ENCODE results near the gene ICAM2.

The ICAM2 gene

DNA sequence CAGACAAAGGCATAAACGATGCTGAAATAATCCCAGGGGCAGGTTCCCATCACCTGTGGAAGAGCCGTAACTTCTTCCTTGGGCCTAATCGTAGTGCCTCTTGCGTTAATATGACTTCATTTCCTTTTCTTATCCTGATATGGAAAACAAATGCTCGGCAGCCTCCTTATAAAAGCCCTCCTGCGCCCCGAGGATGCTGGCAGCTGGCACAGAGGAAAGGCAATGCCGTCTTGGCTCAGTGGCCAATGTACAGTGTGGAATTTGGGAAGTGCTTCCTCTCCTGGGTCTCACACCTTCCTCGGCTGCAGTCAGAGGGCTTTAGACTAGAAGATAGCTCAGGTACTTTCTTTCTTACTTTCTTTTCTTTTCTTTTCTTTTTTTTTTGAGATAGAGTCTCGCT, 51.2 kb downstream of the ICAM2 start:
- no peak for DNase-seq

DNA sequence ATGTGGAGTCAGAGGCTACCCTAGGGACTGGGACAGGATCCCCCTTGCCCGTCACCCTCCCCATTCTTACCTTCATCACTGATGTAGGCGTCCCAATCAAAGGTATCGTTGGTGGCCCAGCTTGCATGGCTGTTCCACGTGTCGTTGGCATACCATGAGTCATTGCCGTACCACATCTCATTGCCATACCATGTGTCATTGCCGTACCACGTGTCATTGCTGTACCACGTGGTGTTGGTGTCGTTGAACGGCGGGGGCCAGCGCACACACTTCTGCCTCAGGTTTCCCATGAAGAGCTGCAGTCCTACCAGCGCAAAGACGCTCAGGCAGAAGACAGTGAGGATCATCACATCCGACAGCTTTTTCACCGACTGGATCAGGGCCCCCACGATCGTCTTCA, 52.5 kb downstream of the ICAM2 start:
- no peak for DNase-seq

DNA sequence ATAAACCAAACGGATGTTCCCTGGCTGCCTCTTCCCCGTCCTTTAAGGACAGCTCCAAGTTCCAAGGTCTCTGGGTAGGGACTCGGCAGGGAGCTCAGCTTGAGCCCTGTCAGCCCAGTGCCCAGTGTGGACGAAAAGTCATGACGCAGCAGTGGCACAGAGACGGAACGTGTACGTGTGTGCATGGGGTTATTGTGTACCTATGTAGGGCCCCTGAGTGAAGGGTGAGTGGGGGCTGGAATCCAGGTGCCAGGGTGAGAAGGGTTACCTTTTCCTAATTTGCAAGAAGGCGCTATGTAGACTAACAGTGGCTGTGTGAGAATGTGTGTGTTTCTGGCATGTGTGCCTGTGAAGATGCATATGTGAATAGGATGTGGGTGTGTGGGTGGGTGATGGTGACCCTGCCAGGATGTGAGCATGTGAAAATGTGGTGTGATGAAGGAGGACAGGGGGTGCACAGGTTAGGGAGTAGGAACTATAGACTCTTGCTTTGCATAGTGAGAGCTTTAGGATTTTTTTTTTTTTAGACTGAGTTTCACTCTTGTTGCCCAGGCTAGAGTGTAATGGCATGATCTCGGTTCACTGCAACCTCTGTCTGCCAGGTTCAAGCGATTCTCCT, 53.7 kb downstream of the ICAM2 start:
- DNase-seq: no peak

DNA sequence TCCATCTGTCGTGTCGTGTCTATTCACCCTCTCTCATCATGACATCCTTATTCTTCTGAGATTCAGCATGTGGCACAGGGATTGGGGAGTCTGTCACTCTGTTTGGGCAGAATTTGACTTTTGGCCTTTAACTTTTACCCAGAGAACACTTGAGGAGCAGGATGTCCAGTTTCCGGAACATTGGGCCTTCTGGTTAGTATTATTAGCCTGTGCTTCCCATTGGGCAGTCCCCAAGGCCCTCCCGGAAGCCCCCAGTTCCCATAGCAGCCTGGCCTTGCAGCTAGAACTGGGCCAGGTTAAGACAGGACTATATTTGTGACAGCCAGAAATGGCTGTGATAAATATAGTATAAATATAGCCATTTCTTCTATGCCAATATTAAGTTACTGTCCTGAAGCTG, 57.3 kb downstream of the ICAM2 start:
- DNase-seq: peak; percentile 12 to 13

DNA sequence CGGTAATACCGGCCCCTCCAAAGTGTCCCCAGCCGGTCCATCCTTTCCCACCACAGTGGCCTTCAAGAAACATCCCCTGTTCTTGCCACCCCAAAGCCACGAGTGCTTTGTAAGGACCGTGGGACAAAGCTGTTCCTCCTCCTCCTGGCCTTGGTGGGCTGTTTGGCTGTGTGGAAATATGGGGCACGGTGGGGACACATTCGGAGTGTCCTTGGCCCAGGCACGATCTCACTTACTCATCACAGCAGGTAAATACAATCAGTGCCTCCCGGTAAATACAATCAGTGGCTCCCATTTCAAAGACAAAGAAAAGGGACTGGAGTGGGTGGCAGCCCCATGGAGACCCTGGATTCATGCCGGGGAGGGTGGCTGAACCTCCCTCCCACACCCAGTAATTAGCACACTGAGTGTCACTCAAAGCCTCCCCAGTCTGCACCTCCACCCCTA, 58.1 kb downstream of the ICAM2 start:
- no peak for DNase-seq

DNA sequence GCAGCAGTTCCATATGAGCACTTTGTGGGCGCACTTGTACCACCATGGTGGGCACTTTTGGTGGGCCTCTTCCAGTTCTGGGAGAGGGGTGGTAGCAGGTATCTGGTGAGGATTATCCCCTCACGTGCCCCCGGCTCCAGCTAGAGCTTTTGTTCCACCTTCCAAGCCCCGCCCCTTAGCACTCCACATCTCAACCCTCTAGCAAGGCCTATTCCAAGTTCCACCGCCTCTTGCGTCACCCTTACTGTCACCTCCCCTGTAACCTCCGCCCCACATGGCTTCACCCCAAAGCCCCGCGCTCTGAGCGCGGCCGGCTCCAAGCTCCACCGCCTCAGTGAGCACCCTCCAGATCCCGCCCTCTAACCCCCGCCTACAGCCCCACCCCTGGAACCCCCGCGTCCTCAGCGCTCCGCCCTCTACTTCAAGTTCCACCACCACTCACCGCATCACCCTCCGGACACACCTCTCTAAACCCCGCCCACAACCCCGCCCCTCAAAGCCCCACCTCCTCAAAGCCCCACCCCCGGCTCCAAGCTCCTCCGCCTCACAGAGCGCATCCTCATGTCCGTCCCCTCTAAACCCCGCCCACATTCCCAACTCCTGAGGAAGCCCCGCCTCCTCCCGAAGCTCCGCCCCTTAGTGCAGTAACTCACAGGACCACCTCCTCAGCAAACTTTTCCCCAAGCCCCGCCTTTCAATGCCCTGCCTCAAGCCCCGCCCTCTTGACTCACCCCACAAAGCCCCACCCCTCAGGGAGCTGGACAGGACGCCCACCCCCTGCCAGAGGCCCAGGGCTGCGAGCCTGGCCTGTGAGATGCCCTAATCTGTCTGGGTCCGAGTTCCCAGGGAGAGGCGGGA, 58.8 kb downstream of the ICAM2 start:
- DNase-seq: no peak

DNA sequence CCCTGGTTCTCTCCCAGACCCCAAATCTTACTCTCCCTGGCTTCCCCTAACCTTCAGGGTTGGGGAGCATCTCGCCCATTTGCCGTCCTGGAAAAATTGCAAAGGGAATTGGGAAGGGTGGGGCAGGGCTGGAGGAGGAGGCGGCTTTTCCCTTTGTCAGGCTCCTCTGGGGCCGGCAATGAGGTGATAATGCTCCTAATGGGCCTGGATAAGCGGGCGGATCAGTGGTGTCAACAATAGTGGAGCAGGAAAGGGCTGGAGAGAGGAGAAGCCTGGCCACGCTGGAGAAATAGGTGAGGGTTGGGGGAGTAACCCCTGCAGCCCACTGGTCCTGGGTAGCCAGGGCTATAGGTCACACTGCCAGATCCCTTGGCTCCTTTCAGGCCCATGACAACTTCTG, 60.0 kb downstream of the ICAM2 start:
- DNase-seq: no peak

DNA sequence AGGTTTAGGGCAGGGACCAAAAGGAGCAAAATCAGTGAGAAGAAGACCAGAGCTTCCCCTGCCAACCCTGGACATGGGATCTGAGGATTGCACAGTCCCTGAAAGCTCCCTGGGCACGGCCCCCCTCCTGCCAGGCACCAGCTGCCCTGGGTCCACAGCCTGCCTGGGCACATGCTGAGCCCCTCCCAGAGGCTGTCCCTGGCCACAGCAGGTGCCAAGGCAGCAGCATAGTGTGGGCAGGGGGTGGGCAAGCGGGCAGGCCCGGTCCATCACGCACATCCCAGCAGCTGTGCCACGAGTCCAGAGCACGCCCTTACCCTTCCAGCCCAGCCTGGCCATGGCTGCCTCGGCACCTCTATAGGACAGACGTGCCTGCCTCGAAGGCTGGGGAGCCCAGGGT, 60.4 kb downstream of the ICAM2 start:
- peak in 1 of 2 experiments; percentile 23 for DNase-seq

DNA sequence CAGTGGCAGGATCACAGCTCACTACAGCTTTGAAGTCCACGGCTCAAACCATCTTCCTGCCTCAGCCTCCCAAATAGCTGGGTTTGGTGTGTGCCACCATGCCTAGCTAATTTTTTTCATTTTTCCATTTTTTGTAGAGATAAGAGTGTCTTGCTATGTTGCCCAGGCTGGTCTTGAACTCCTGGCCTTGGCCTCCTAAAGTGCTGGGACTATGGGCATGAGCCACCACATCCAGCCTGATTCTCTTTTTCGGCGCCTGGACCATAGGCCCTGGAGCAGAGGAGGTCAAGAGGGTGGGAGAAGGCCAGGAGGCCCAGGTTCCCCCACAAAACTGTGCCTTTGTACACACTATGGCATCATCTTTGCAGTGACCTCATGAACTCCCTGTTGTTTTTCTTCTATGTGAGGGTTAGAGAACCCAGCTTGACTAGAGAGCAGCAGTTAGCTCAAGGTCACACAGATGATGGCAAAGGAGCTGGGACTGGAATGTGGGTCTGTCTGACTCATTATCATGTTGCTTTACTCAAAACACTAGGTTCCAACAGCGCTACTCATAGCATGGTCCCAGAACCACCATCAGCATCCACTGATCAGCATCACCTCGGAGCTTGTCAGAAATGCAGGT, 64.0 kb downstream of the ICAM2 start:
- no peak for DNase-seq

DNA sequence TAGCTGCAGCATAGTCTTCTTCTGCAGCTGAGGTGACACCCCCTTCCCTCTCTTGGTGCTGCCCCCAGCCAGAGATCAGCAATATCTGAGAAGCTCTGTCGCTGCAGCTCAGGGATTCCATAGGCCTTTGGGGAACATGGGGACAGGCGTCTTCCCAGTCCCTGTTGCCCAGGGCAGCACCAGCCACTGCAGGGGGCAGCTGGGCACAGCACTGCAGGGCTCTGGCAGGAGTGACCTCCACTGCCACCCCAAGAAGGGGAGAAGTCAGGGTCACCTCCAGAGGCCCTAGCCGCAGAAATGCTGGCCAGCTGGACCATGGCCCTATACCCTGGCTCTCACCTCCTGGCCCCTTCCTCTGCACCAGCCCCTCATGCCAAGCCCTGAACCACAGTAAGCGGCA, 64.6 kb downstream of the ICAM2 start:
- DNase-seq: no peak

DNA sequence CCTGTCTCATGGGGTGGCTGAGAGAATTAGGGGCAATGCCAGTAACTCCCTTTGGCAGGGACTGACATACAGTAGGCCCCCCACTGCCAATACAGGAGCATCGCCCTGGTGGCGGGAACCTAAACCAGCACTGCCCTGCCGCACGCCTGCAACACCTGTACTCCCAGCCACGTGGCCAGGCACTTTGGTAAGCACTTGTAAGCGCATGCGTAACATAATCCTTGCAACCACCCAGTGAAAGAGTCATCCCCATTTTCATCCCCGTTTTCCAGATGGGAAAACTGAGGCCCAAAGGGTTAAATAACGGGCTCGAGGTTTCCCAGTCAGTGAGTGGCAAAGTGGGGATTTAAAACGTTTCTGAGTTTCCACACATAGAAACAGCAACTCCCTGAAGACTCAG, 65.2 kb downstream of the ICAM2 start:
- DNase-seq: no peak

DNA sequence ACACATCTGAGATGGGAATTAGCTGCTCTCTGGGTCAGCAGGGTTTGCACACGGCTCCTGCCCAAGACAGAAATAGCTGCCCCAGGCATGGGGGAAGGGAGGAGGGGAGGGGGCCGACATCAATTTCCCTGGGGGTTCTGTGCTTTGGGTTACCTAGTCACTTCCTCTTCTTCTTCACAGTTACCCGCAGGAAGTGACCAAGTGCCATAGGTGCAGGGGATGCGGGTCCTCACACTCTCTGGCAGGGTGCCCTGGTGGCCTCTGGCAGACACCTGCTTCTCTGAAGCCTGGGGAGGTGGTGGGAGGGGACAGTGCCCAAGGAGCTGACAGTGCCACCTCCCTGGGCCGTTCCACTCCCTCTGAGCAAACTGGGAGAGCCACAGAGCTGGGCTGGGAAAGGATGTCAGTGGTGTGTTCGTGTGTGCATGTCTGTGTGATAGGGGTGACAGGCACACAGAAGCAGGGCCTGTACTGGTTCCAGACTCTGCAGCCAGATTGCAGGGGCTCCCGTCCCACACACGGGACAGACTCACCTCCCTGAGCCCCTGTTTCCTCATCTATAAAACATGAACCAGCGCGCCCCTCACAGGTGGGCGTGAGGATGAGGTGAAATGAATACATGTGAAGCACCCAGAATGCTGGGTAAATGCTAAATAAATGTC, 65.9 kb downstream of the ICAM2 start:
- DNase-seq: peak in 1 of 2 experiments; percentile 15

Data from NCI-H524 (cell line).